GM18951 (cell line): Measurements from ENCODE around the gene INTS2.

Experiments used
- POLR2A ChIP-seq: IDR thresholded peaks from 4 replicates; pipeline ENCODE4 v1.6.1; 2011; ENCODE audit warnings: mild to moderate bottlenecking; ENCODE audit not compliant: insufficient read length, insufficient read depth; ENCODE audit errors: extremely low read depth
- in situ Hi-C: fragments of 300-500 bp; cut with MboI; formaldehyde crosslinking; loops from one replicate; pipeline ENCODE4 v1.12.0; 2022; ENCODE audit warnings: low sequenced_read_pairs, mixed read lengths, inconsistent platforms; ENCODE audit not compliant: unreplicated experiment

INTS2 gene, protein sequence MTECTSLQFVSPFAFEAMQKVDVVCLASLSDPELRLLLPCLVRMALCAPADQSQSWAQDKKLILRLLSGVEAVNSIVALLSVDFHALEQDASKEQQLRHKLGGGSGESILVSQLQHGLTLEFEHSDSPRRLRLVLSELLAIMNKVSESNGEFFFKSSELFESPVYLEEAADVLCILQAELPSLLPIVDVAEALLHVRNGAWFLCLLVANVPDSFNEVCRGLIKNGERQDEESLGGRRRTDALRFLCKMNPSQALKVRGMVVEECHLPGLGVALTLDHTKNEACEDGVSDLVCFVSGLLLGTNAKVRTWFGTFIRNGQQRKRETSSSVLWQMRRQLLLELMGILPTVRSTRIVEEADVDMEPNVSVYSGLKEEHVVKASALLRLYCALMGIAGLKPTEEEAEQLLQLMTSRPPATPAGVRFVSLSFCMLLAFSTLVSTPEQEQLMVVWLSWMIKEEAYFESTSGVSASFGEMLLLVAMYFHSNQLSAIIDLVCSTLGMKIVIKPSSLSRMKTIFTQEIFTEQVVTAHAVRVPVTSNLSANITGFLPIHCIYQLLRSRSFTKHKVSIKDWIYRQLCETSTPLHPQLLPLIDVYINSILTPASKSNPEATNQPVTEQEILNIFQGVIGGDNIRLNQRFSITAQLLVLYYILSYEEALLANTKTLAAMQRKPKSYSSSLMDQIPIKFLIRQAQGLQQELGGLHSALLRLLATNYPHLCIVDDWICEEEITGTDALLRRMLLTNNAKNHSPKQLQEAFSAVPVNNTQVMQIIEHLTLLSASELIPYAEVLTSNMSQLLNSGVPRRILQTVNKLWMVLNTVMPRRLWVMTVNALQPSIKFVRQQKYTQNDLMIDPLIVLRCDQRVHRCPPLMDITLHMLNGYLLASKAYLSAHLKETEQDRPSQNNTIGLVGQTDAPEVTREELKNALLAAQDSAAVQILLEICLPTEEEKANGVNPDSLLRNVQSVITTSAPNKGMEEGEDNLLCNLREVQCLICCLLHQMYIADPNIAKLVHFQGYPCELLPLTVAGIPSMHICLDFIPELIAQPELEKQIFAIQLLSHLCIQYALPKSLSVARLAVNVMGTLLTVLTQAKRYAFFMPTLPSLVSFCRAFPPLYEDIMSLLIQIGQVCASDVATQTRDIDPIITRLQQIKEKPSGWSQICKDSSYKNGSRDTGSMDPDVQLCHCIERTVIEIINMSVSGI

DNA sequence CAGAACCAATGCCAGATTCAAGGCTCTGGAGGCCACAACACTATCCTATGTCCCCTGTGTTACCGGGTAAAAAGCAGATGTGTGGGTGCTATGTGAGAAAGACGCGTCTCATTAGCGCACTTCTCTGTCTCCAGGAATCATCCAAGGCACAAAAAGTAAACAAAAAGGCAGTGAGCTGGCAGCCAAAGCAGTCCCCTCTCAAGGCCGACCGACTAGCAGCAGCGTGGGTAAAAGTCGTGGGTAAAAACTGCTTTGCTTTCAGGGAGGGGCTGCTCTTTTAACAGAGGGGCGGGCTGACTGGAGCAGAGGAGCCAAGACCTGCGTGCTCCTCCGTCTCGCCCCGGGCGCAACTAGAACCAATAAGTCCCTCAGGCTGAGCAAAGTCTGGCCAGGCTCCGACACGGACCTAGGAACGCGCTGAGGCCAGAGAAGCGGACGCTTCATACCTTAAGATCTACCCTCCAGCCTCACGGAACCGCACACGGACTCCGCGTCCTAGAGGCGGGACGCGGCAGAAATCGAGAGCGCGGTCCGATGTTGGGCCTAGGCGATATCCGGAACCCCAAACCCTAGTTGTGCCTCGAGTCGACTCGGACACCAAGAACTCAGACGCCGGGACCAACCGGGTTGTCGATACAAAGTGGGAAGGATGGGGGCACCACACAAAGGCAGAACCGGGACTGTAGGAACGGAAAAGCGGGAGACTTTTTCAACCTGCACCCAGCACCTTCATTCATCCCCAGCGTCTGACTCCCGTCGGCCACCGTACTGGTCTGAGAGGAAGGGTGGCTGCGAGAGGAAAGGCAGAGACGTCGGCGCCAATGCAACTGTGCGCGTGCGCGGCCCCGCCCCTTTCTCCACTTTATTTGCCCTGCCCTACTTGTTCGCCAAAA is at the start of gene INTS2:
Gene INTS2, minus strand, starts transcription at position 775 of the 893 bp plus-strand sequence. CDS start 1,338 bp downstream, outside the sequence.
- in situ Hi-C loops: no loop called here
- TF ChIP-seq POLR2A: peak; percentile 94

DNA sequence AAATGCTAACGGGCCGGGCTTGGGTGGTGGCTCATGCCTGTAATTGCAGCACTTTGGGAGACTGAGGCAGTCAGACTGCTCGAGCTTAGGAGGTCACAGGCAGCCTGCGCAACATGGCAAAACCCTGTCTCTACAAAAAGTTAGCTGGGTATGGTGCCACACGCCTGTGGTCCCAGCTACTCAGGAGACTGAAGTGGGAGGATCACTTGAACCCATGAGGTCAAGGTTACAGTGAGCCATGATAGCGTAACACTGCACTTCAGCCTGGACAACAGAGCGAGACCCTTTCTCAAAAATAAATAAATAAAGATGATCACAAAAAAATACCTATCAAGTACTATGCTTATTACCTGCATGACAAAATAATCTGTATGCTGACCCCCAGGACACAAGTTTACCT is 46.3 kb upstream of the INTS2 start:
- in situ Hi-C loops: no loop called here
- TF ChIP-seq POLR2A: no peak

DNA sequence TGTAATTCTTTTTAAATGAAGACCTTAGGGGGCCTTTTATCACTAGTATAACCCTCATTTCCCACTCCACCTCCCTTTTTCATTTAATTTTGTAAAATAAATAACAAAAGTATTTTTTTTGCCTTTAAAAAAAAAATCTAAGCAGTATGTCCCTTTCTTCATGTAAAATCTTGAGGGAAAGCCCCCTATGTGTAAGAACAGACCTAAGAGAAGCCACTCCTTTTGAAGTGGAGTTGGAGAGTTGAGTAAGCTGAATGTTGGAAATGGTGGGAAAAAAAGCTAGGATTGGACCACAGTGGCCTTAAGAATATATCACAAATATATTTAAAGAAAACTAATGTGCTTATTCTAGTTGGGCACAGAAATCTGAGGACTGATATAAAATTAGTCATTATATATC is 44.5 kb upstream of the INTS2 start:
- no peak for TF ChIP-seq POLR2A
- in situ Hi-C loops: no loop called here

DNA sequence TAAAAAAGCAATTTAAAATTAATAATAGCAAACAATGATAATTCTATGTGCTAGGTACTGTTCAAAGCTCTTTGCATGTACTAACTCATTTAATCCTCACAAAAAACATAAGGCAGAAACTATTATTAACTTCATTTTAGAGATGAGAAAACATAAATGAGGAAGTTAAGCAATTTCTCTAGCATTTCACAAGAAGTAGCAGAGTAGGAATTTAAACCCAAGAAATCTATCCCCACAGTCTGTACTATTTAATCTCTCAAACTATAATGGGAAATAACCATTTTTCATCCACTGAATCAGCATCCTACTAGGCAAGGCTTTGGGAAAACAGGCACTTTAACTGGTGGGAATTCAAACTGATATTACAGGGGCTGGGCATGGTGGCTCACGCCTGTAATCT is 42.2 kb upstream of the INTS2 start:
- in situ Hi-C loops: no loop called here
- TF ChIP-seq POLR2A: no peak

DNA sequence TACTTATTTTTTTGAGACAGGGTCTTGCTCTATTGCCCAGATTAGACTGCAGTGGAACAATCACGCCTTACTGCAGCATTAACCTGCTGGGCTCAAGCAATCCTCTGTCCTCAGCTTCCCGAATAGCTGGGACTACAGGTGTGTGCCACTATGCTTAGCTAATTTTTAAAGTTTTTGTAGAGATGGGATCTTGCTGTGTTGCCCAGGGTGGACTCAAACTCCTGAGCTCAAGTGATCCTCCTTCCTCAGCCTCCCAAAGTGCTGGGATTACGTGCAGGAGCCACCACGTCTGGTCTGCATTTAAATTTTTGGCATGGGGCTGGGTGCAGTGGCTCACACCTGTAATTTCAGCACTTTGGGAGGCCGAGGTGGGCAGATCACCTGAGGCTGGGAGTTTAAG is 41.0 kb upstream of the INTS2 start:
- no peak for TF ChIP-seq POLR2A
- in situ Hi-C loops: no loop called here

DNA sequence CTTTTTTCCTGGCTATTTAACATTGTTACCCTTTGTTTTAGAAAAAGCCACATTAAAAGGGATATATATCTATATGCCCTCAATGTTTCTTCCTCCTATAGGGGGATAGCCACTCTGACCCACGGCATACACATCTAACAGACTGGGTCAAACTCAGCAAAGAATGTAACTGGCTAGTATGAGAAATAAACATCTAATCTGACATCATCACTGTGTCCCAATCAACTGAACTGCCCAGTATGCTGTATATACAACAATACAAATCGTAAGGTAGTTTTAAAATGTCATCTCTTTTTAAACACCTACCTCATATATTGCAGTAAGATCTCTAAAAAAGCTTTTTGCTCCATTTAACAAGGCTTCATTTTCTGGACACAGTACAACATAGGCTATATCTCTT is 39.9 kb upstream of the INTS2 start:
- TF ChIP-seq POLR2A: no peak
- in situ Hi-C loops: no loop called here

DNA sequence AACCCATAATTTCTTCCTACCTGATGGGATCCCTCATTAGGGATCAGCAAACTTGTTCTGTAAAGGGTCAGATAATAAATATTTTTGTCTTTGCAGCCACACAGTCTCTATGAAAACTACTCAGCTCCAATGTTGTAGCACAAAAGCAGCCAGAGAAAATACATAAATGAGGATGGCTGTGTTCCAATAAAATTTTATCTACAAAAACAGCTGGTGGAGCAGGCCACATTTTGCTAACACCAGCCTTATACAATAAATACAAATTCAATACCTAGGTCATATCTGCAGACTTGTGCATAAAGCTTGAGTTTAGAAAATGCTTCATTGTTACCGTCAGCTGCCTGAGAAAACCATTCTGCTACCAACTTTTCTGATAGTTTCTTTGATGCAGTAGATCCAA is 38.4 kb upstream of the INTS2 start:
- in situ Hi-C loops: no loop called here

DNA sequence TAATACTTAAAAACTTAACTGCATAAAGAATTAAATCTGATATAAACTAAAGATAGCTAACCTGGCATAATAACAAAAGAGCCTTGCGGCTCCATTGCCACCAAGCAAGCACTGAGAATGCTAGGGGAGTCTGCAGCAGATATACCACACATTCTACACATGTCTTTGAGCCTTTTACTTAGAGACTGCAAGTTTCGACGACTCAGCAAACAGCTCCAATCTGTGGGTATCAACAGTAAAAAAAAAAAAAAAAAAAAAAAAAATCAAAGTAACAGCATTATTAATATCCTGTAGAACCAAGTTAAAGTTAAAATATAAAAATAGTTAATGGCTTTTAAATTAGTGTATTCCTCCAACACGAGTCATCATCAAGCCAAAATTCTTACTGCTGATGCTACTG is 27.8 kb upstream of the INTS2 start:
- in situ Hi-C loops: no loop called here

More for the DNA sequence above, 38.4 kb upstream of the INTS2 start:
- no peak for TF ChIP-seq POLR2A

DNA sequence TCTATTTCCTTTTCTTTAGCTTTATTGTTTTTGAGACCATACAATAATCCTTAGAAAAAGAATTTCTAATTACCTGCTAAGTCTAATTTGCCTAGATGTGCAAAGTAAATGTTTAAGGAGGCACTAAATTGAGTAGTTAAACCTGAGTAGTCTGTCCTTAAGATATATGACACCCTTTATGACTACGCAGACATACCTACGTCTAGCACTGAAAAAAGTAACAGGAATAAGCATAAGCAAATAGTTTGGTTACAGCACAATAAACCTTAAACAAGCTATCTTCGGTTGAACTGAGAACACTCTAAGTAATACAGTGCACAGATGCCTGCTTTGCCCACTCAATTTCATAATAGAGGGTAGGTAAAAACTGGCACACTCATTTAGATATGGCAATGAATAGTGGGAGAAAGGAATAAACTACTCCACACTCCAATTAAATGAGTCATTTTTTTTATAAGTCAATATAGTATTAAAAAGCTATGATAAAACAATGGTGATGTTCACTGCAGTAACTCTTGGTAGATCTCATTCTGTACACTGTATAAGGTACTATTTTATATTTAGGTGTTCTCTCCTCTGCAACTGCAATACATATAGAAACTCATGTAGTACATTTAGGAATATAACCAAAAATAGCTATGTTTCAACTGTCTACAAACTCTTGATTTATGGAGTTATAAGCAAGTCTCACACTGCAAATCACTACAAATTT is 19.7 kb upstream of the INTS2 start:
- no peak for TF ChIP-seq POLR2A
- in situ Hi-C loops: no loop called here

More for the DNA sequence above, 27.8 kb upstream of the INTS2 start:
- TF ChIP-seq POLR2A: no peak

DNA sequence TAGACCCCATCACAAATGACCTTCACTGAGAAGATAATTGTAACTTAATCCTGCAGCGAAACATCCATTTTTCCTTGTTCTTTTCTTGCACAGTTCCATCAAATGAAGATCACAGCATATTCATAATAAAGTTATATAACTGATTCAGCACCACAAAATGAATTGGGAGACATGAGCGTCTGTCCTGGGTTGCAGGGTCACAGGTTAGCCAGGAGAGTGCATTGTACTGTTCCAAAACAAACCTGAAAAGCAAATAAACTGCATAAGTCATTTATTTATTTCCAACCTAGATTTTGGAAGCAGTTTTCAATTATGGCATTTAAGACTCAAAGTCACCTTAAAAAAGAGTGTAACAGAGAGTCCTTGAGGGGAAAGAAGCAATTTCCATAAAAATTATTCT is 18.6 kb upstream of the INTS2 start:
- TF ChIP-seq POLR2A: no peak
- in situ Hi-C loops: no loop called here

DNA sequence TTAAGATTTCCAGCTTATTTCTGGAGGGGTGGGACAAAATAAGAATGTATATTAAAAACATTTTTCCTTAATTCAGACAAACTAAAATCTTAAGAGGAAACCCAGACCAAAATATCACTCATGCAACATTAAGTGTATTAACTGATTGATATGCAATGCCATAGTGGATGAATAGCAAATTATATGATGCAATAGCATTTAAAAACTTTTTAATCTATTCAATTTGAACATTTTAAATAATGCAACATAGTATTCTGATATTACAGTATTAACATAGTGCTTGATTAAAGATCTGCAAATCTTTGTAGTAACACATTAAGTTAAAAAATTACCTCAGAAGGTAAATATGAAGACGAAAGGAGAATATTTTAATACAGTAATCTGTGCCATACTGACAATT is 15.3 kb upstream of the INTS2 start:
- no peak for TF ChIP-seq POLR2A
- in situ Hi-C loops: no loop called here

DNA sequence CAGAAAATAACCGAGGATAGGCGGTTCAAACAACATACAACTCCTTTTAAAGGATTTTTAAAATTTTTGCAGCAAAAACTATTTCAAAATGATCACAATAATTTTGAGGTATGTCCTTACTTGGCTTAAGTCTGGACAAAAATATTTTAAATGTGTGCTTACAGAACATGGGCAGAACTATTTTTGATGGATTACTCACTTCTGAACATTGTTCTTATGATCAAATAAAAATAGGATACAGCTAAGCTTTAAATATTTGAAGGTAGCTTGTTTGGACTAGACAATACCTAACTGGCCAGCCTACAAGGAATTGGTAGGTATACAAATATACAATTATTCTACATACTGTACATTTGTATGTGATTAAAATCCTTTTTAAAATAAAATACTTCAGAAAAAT is 14.3 kb upstream of the INTS2 start:
- in situ Hi-C loops: no loop called here
- no peak for TF ChIP-seq POLR2A
